NB4 (cell line): ENCODE measurements around the gene NLRX1.
"Not testable (repeated sequence)": the region's sequence is repeated elsewhere in the genome, so short reads cannot be mapped to it uniquely, and the experiment has no call there.

Experiments
- DNase-seq: peaks from one replicate; pipeline ENCODE4 v3.0.0; 2010; ENCODE audit warnings: low read depth
- H3K4me3 ChIP-seq: one replicate; pipeline ENCODE4 v1.5.1; 2011; ENCODE audit warnings: mild to moderate bottlenecking, low read depth, low read length, moderate library complexity
- MYC ChIP-seq: IDR thresholded peaks from 2 replicates; pipeline ENCODE4 v1.6.1; 2011; ENCODE audit warnings: low read depth, low read length
- POLR2A ChIP-seq: IDR thresholded peaks from 2 replicates; pipeline ENCODE4 v1.6.1; 2011; ENCODE audit warnings: mild to moderate bottlenecking; ENCODE audit not compliant: insufficient read length; ENCODE audit errors: extremely low read depth
- TF ChIP-seq, protein P1 (sequence below): IDR thresholded peaks from 2 replicates; pipeline ENCODE4 v1.6.1; 2011; ENCODE audit warnings: low read depth, low read length
- TF ChIP-seq, protein P2 (sequence below): IDR thresholded peaks from one replicate; pipeline ENCODE4 v1.5.1; 2012; ENCODE audit warnings: low read depth, low read length

NLRX1 gene

DNA sequence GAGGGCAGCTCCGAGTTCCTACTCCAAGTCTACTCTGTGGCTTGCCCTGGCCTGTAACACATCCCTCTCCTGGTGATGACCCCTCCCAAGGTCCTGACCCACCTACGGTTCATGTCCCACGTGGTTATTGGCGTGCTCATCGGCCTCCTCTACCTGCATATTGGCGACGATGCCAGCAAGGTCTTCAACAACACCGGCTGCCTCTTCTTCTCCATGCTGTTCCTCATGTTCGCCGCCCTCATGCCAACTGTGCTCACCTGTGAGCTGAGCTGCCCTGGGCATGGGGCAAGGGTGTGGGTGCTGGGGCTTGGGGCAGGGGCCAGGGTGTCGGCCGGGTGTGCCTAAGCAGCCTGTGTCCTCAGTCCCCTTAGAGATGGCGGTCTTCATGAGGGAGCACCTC is 10.1 kb upstream of the NLRX1 start:
- H3K4me3 ChIP-seq = no peak overlapping the region
- TF ChIP-seq POLR2A = no peak
- TF ChIP-seq, protein P1, sequence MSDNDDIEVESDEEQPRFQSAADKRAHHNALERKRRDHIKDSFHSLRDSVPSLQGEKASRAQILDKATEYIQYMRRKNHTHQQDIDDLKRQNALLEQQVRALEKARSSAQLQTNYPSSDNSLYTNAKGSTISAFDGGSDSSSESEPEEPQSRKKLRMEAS = no peak
- DNase-seq = no peak

DNA sequence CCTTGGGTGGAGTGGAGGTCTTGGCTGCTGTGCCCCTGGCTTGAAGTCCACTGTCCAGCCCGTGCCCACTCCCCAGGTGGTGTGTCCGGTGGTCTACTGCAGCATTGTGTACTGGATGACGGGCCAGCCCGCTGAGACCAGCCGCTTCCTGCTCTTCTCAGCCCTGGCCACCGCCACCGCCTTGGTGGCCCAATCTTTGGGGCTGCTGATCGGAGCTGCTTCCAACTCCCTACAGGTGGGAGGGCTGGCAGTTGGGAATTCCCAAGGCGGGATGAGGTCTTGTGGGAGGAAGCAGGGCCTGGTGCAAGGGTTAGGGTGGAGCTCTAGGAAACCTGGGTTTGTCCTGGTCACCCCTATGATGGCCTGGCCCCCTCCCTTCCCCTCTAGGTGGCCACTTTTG is 8.4 kb upstream of the NLRX1 start:
- TF ChIP-seq, protein P2, sequence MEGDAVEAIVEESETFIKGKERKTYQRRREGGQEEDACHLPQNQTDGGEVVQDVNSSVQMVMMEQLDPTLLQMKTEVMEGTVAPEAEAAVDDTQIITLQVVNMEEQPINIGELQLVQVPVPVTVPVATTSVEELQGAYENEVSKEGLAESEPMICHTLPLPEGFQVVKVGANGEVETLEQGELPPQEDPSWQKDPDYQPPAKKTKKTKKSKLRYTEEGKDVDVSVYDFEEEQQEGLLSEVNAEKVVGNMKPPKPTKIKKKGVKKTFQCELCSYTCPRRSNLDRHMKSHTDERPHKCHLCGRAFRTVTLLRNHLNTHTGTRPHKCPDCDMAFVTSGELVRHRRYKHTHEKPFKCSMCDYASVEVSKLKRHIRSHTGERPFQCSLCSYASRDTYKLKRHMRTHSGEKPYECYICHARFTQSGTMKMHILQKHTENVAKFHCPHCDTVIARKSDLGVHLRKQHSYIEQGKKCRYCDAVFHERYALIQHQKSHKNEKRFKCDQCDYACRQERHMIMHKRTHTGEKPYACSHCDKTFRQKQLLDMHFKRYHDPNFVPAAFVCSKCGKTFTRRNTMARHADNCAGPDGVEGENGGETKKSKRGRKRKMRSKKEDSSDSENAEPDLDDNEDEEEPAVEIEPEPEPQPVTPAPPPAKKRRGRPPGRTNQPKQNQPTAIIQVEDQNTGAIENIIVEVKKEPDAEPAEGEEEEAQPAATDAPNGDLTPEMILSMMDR = no peak
- TF ChIP-seq, protein P1 = no peak
- TF ChIP-seq MYC (no peak), POLR2A (no peak)

DNA sequence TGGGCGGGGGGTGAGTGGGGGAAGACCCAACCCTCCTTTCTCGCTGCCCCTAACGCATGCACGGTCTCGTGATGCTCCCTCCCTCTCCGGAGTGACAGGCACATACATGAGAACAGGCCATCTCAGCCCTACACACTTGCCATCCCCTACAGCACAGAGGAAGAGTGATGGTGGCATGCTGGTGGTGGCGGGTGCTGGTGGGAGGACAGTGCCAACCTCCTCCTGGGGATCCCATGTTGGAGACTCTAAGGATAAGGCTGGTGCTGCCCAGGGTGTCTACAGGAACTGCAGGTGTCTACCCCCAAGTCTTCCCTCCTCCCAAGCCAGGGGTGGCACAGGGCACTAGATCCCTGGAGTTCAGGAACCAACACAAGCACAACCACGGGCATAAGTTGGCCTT is 6.7 kb upstream of the NLRX1 start:
- no peak overlapping the region for H3K4me3 ChIP-seq
- TF ChIP-seq POLR2A (no peak), MYC (no peak)
- TF ChIP-seq, protein P2 = no peak
- TF ChIP-seq, protein P1 = no peak
- DNase-seq = no peak

More for the DNA sequence above, 8.4 kb upstream of the NLRX1 start:
- no peak for DNase-seq
- H3K4me3 ChIP-seq = no peak overlapping the region

DNA sequence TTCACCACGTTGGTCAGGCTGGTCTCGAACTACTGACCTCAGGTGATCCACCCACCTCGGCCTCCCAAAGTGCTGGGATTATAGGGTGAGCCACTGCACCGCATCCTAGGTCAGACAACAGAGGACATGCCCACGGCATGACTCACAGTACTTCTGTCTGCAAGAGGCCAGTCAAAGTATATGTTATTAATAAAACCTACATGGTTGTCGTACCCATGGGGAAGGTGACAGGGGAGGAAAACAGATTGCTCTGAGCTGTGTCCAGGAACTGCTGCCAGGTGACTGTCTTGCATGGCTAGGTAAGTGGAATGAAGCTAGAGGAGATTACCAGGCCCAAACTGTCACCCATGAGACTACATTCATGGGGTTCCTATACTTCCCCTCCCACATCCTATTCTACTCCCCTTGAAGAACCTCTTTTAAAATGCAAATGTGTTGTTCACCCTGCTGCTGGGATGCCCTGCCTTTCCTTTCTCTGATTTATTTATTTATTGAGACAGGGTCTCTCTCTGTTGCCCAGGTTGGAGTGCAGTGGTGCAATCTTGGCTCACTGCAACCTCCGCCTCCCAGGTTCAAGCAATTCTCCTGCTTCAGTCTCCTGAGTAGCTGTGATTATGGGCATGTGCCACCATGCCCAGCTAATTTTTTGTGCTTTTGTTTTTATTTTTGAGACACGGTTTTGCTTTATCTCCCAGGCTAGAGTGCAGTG is 2.0 kb upstream of the NLRX1 start:
- peak; percentile 49 for DNase-seq
- TF ChIP-seq, protein P2 = no peak
- TF ChIP-seq, protein P1 = no peak
- TF ChIP-seq MYC = no peak
- TF ChIP-seq POLR2A = no peak
- H3K4me3 ChIP-seq = no peak overlapping the region

DNA sequence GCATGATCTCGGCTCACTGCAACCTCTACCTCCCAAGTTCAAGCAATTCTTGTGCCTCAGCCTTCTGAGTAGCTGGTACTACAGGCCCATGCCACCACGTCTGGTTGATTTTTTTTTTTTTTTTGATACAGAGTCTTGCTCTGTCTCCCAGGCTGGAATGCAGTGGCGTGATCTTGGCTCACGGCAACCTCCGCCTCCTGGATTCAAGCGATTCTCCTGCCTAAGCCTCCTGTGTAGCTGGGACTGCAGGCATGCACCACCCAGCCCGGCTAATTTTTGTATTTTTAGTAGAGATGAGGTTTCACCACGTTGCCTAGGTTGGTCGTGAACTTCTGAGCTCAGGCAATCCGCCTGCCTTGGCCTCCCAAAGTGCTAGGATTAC is 1.5 kb upstream of the NLRX1 start:
- not testable (repeated sequence) for DNase-seq, H3K4me3 ChIP-seq

DNA sequence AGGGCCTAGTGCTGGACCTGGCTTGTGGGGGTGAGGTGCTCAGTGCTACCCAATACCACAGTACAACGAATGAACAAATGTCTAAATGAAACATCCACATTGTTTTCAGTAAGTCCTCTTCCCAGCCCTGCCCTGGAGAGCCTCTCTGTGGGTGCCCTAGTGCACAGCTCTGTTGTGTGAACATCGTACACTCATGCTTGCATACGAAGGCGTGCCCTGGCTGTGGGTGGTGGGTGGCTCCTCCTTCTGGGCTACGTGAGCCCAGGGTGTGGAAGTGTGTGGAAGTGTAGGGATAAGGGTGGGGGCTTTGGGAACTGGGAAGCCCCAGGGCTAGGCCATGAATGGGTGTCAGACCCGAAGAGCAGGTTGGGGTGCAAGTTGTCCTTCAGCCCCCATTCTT is 592 bp upstream of the NLRX1 start:
- H3K4me3 ChIP-seq = no peak overlapping the region
- TF ChIP-seq POLR2A (no peak), MYC (no peak)
- TF ChIP-seq, protein P2 = no peak
- TF ChIP-seq, protein P1 = no peak
- no peak for DNase-seq

DNA sequence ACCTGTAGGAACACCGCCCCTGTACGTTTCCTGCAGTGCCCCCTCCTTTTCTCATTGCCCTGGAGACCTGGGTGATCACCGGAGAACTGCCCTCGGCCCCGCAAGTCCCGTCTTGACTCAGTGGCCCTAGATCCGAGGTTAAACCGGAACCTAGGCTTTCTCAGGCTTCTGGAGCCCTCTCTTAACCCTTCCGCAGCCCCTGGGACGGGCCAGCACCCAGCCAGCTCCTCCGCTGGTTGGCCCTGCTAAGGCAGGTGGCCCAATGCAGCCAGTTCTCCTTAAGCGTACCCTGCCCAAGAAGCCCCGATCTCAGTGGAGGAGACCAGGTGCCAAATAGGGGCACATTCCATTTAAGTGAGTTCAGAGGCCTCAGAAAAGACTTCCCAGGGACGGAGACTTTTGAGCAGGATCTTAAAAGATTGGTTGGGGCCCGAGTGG is 776 bp downstream of the NLRX1 start:
- DNase-seq = peak; percentile 74

More for the DNA sequence above, 776 bp downstream of the NLRX1 start:
- TF ChIP-seq, protein P2 = no peak
- TF ChIP-seq, protein P1 = no peak
- TF ChIP-seq MYC = no peak
- no peak for TF ChIP-seq POLR2A
- peak overlapping the region; percentile 76 for H3K4me3 ChIP-seq
